ENCODE measurements around the gene FUT8.

Gene FUT8

GRCh38 chr14:65440230-65440629 lies 27.7 kb downstream of the FUT8 start:
- TF ChIP-seq, protein P1, sequence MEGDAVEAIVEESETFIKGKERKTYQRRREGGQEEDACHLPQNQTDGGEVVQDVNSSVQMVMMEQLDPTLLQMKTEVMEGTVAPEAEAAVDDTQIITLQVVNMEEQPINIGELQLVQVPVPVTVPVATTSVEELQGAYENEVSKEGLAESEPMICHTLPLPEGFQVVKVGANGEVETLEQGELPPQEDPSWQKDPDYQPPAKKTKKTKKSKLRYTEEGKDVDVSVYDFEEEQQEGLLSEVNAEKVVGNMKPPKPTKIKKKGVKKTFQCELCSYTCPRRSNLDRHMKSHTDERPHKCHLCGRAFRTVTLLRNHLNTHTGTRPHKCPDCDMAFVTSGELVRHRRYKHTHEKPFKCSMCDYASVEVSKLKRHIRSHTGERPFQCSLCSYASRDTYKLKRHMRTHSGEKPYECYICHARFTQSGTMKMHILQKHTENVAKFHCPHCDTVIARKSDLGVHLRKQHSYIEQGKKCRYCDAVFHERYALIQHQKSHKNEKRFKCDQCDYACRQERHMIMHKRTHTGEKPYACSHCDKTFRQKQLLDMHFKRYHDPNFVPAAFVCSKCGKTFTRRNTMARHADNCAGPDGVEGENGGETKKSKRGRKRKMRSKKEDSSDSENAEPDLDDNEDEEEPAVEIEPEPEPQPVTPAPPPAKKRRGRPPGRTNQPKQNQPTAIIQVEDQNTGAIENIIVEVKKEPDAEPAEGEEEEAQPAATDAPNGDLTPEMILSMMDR (IDR thresholded peaks at IDR 0.05; ENCODE audit: insufficient read depth, low read depth, low read length, missing control alignments): no peak
- DNase-seq (ENCODE audit: low read depth): no peak
- H3K4me3 ChIP-seq (ENCODE audit: low read length): no peak overlapping the region

GRCh38 chr14:65444230-65444629 lies 31.7 kb downstream of the FUT8 start:
- no peak overlapping the region for H3K4me3 ChIP-seq (ENCODE audit: low read length)
- TF ChIP-seq, protein P1 (IDR thresholded peaks at IDR 0.05; ENCODE audit: insufficient read depth, low read depth, low read length, missing control alignments): no peak
- peak; percentile 81 for DNase-seq (ENCODE audit: low read depth)

GRCh38 chr14:65446159-65446558 lies 33.6 kb downstream of the FUT8 start:
- TF ChIP-seq, protein P1 (IDR thresholded peaks at IDR 0.05; ENCODE audit: insufficient read depth, low read depth, low read length, missing control alignments): no peak
- H3K4me3 ChIP-seq (ENCODE audit: low read length): no peak overlapping the region
- DNase-seq (ENCODE audit: low read depth): peak; percentile 62

DNA sequence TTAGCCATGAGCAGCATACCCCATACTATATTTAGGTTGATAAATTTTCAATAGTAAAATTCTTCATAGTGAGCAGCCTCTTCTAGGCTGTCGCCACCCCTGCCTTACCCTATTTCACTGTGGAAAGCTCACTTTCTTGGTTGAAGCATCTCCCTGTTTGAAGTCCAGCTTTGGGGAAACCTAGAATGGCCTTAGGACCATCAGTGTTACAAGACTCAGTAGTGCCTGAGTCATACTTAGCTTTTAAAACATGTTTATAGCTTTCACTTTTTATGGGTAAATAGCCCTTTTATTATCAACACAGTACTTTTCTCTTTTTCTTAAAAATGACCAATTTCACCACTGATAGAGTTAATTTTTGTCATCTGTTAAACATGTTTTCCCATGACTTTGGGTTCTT lies 37.1 kb downstream of the FUT8 start:
- TF ChIP-seq, protein P1 (IDR thresholded peaks at IDR 0.05; ENCODE audit: insufficient read depth, low read depth, low read length, missing control alignments): no peak
- no peak overlapping the region for H3K4me3 ChIP-seq (ENCODE audit: low read length)
- no peak for DNase-seq (ENCODE audit: low read depth)

DNA sequence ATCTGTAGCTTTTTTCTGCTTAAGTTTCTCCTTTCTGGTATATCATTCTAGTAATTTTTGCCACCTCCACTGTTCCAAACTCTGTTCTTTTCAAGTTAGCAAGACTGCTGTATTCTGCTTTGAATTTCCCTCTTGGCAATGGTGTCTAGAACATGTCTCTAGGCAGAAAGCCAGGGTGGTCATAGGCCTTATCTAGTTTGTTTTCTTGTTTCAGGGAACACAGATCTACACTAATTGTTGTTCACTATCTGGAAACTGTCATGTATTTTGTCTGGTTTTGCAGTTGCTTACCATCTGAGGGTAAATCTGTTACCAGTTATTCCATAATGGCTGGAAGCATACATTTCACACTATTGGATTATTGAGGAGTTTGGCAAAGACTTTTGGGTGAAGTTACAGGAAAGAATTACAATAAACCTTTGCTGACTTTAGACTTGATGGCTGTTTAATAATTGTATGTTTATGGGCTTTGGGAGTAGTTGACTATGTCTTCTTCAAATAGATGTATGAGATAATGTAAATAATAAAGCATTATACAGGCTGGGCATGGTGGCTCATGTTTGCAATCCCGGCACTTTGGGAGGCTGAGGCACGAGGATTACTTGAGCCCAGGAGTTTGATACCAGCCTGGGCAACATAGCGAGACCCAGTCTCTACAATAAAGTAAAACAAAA lies 41.4 kb downstream of the FUT8 start:
- no peak for DNase-seq (ENCODE audit: low read depth)
- H3K4me3 ChIP-seq (ENCODE audit: low read length): no peak overlapping the region
- TF ChIP-seq, protein P1 (IDR thresholded peaks at IDR 0.05; ENCODE audit: insufficient read depth, low read depth, low read length, missing control alignments): no peak

DNA sequence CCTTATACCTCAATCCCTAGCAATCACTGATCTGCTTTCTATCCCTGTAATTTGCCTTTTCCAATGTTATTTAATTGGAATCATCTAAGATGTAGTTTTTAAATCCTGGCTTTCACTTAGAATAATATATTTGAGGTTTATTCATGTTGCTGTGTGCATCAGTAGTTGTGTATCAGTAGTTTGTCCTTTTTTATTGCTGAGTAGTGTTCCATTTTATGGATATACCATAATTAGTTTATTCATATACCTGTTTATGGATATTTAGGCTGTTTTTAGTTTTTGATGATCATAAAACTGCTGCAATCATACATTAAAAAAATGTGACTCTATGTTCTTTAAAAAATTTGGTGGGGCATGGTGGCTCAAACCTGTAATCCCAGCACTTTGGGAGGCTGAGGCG lies 43.7 kb downstream of the FUT8 start:
- no peak for DNase-seq (ENCODE audit: low read depth)
- TF ChIP-seq, protein P1 (IDR thresholded peaks at IDR 0.05; ENCODE audit: insufficient read depth, low read depth, low read length, missing control alignments): no peak
- no peak overlapping the region for H3K4me3 ChIP-seq (ENCODE audit: low read length)

DNA sequence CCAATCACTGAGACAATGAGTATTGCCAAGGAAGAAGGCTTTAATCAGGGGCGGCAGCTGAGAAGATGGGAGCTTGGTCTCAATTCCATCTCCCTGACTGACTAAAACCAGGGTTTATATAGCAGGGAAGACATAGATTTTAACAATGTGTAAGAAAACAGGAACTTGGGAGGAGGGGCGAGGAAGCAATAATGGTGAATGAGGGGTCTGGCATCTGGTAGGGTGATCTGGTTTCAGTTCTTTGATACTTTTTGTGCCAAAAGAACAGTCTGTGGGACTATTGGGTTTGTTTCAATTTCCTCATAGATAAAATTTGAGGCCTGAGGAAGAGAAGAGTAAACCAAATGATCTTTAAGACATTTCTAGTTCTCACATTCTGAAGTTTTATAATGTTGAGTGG lies 49.2 kb downstream of the FUT8 start:
- no peak for DNase-seq (ENCODE audit: low read depth)
- TF ChIP-seq, protein P1 (IDR thresholded peaks at IDR 0.05; ENCODE audit: insufficient read depth, low read depth, low read length, missing control alignments): no peak
- H3K4me3 ChIP-seq (ENCODE audit: low read length): no peak overlapping the region

Data from epithelial cell of esophagus (primary cell).